Activated naive CD8-positive, alpha-beta T cell treated with anti-CD3 and anti-CD28 coated beads, Interleukin-2, amount 10 ng/mL, durations not matched to agents 7 days and 5 days (primary cell): ENCODE data around the gene XPO5. TPM values are rescaled to one million over a fixed set of nuclear protein-coding genes. Genes with fewer than 3 reads are reported as not detected.

Experiments
- ATAC-seq: fragments of 150-1000 bp; cut with Tn5 transposase; one replicate; pipeline ENCODE4 v1.10.0; 2021; ENCODE audit warnings: low read depth, moderate library complexity
- POLR2A ChIA-PET: fragments of 350-600 bp; sonication (Branson Sonifier 250); formaldehyde crosslinking; loops from one replicate; lab custom pipeline; 2021; ENCODE audit warnings: antibody characterized with exemption; lab: Charles Lee
- DNase-seq: peaks from one replicate; pipeline ENCODE4 v3.0.0; 2021
- H3K27ac Mint-ChIP-seq: one replicate; pipeline ENCODE4 v1.8.0; 2022; ENCODE audit warnings: mild to moderate bottlenecking, mixed read lengths
- H3K27me3 Mint-ChIP-seq: one replicate; pipeline ENCODE4 v1.8.0; 2022; ENCODE audit warnings: mild to moderate bottlenecking, moderate library complexity, mixed read lengths
- H3K36me3 Mint-ChIP-seq: one replicate; pipeline ENCODE4 v1.8.0; 2021; ENCODE audit warnings: mild to moderate bottlenecking, mixed read lengths
- H3K4me1 Mint-ChIP-seq: one replicate; pipeline ENCODE4 v1.8.0; 2021; ENCODE audit warnings: mixed read lengths
- H3K4me3 Mint-ChIP-seq: one replicate; pipeline ENCODE4 v1.8.0; 2022; ENCODE audit warnings: mild to moderate bottlenecking, moderate library complexity, mixed read lengths
- H3K9me3 Mint-ChIP-seq: one replicate; pipeline ENCODE4 v1.8.0; 2021; ENCODE audit warnings: mixed read lengths
- total RNA-seq, 2 experiments: library from RNA; stranded (reverse); gene quantifications; one replicate each; pipeline ENCODE4 v1.2.3, GENCODE V29; 2021

XPO5 gene
- total RNA-seq, 2 experiments from 2014 or later = 46.1 to 47.0 TPM

- no peak for ATAC-seq
- POLR2A ChIA-PET = interaction anchor here (1.7 kb wide), 1 partner anchor 12 kb away, joined by 4 read pairs; the partner anchor contains the start of gene LRRC73
Observed at GRCh38 chr6:43497689-43498088, 78.1 kb downstream of the XPO5 start.

GRCh38 chr6:43497129-43497396, 78.8 kb downstream of the XPO5 start:
- Mint-ChIP-seq H3K36me3 (peaks cover 4% of the 10 kb centered on the region), H3K4me3 (no peak overlapping the region), H3K27me3 (no peaks in the 10 kb centered on the region), H3K9me3 (no peaks in the 10 kb centered on the region), H3K27ac (no peak overlapping the region), H3K4me1 (peaks cover 7% of the 10 kb centered on the region)
- ATAC-seq (no peak), DNase-seq (no peak)
- POLR2A ChIA-PET = no interaction called here

More at GRCh38 chr6:43497689-43498088, 78.1 kb downstream of the XPO5 start:
- Mint-ChIP-seq H3K27me3 (no peaks in the 10 kb centered on the region), H3K4me1 (peaks cover 7% of the 10 kb centered on the region), H3K9me3 (no peaks in the 10 kb centered on the region), H3K27ac (no peak overlapping the region), H3K36me3 (peaks cover 4% of the 10 kb centered on the region), H3K4me3 (no peak overlapping the region)
- no peak for DNase-seq

GRCh38 chr6:43496370-43497128, 79.3 kb downstream of the XPO5 start:
- H3K36me3 Mint-ChIP-seq = peaks cover 4% of the 10 kb centered on the region
- H3K4me3 Mint-ChIP-seq = no peak overlapping the region
- ATAC-seq = no peak
- H3K9me3 Mint-ChIP-seq = no peaks in the 10 kb centered on the region
- H3K27me3 Mint-ChIP-seq = no peaks in the 10 kb centered on the region
- peaks cover 7% of the 10 kb centered on the region for H3K4me1 Mint-ChIP-seq
- no peak for DNase-seq
- POLR2A ChIA-PET = interaction anchor here (1.3 kb wide), 1 partner anchor 19 kb away, joined by 3 read pairs; the partner anchor contains the start of gene TJAP1
- H3K27ac Mint-ChIP-seq = no peak overlapping the region

GRCh38 chr6:43495409-43495941, 80.4 kb downstream of the XPO5 start:
- H3K27me3 Mint-ChIP-seq = no peaks in the 10 kb centered on the region
- peak overlapping the region; percentile 60 for H3K27ac Mint-ChIP-seq
- DNase-seq (no peak), ATAC-seq (peak; percentile 66)
- peaks cover 7% of the 10 kb centered on the region for H3K4me1 Mint-ChIP-seq
- POLR2A ChIA-PET = interaction anchor here (1.3 to 1.5 kb wide), 2 partner anchors 18 to 59 kb away, joined by 3 to 6 read pairs; partner anchors contain the start of gene TJAP1
- H3K36me3 Mint-ChIP-seq = peaks cover 1% of the 10 kb centered on the region
- no peaks in the 10 kb centered on the region for H3K9me3 Mint-ChIP-seq
- no peak overlapping the region for H3K4me3 Mint-ChIP-seq

- Mint-ChIP-seq H3K4me1 (peaks cover 9% of the 10 kb centered on the region), H3K9me3 (no peaks in the 10 kb centered on the region), H3K27ac (no peak overlapping the region), H3K4me3 (no peak overlapping the region), H3K27me3 (no peaks in the 10 kb centered on the region), H3K36me3 (peaks cover 4% of the 10 kb centered on the region)
- ATAC-seq = no peak
- POLR2A ChIA-PET = interaction anchor here (1.5 kb wide), 1 partner anchor 58 kb away, joined by 6 read pairs; no protein-coding TSS in a partner anchor
- DNase-seq = no peak
Observed at GRCh38 chr6:43494766-43495165, 81.1 kb downstream of the XPO5 start.

- Mint-ChIP-seq H3K27ac (no peak overlapping the region), H3K27me3 (no peaks in the 10 kb centered on the region), H3K9me3 (no peaks in the 10 kb centered on the region), H3K36me3 (peaks cover 4% of the 10 kb centered on the region), H3K4me1 (peaks cover 9% of the 10 kb centered on the region), H3K4me3 (no peak overlapping the region)
- no peak for DNase-seq
- ATAC-seq = no peak
- POLR2A ChIA-PET = interaction anchor here (1.5 kb wide), 1 partner anchor 58 kb away, joined by 6 read pairs; no protein-coding TSS in a partner anchor
Observed at GRCh38 chr6:43494321-43494720, 81.5 kb downstream of the XPO5 start.

- no peak overlapping the region for H3K4me3 Mint-ChIP-seq
- ATAC-seq = no peak
- no peak overlapping the region for H3K27ac Mint-ChIP-seq
- POLR2A ChIA-PET = no interaction called here
- H3K36me3 Mint-ChIP-seq = peaks cover 4% of the 10 kb centered on the region
- H3K27me3 Mint-ChIP-seq = no peaks in the 10 kb centered on the region
- no peak for DNase-seq
- H3K4me1 Mint-ChIP-seq = peaks cover 9% of the 10 kb centered on the region
- H3K9me3 Mint-ChIP-seq = no peaks in the 10 kb centered on the region
Observed at GRCh38 chr6:43493833-43494232, 82.0 kb downstream of the XPO5 start.

GRCh38 chr6:43493230-43493629, 82.6 kb downstream of the XPO5 start:
- no peak for DNase-seq
- Mint-ChIP-seq H3K4me1 (peaks cover 9% of the 10 kb centered on the region), H3K36me3 (peaks cover 4% of the 10 kb centered on the region), H3K27ac (no peak overlapping the region), H3K27me3 (no peaks in the 10 kb centered on the region), H3K4me3 (no peak overlapping the region), H3K9me3 (no peaks in the 10 kb centered on the region)
- ATAC-seq = no peak
- POLR2A ChIA-PET = interaction anchor here (0.6 kb wide), 1 partner anchor 15 kb away, joined by 3 read pairs; no protein-coding TSS in a partner anchor

- no peak overlapping the region for H3K4me3 Mint-ChIP-seq
- POLR2A ChIA-PET = interaction anchor here (0.6 kb wide), 1 partner anchor 15 kb away, joined by 3 read pairs; no protein-coding TSS in a partner anchor
- H3K27me3 Mint-ChIP-seq = no peaks in the 10 kb centered on the region
- no peaks in the 10 kb centered on the region for H3K9me3 Mint-ChIP-seq
- peaks cover 9% of the 10 kb centered on the region for H3K4me1 Mint-ChIP-seq
- no peak overlapping the region for H3K27ac Mint-ChIP-seq
- ATAC-seq (no peak), DNase-seq (no peak)
- peaks cover 4% of the 10 kb centered on the region for H3K36me3 Mint-ChIP-seq
Observed at GRCh38 chr6:43492673-43493072, 83.2 kb downstream of the XPO5 start.

- Mint-ChIP-seq H3K27me3 (no peaks in the 10 kb centered on the region), H3K4me3 (no peak overlapping the region), H3K4me1 (peaks cover 9% of the 10 kb centered on the region), H3K27ac (peak overlapping the region; percentile 56), H3K9me3 (no peaks in the 10 kb centered on the region), H3K36me3 (peaks cover 4% of the 10 kb centered on the region)
- ATAC-seq (no peak), DNase-seq (no peak)
- POLR2A ChIA-PET = interaction anchor here (1.2 kb wide), 1 partner anchor 14 kb away, joined by 4 read pairs; the partner anchor contains the start of gene TJAP1
Observed at GRCh38 chr6:43491750-43492661, 83.8 kb downstream of the XPO5 start.

GRCh38 chr6:43490523-43490939, 85.3 kb downstream of the XPO5 start:
- H3K27me3 Mint-ChIP-seq = no peaks in the 10 kb centered on the region
- ATAC-seq (no peak), DNase-seq (no peak)
- H3K4me1 Mint-ChIP-seq = peaks cover 9% of the 10 kb centered on the region
- POLR2A ChIA-PET = interaction anchor here (1.2 to 1.5 kb wide), 2 partner anchors 13 kb away, joined by 3 to 4 read pairs; partner anchors contain the start of gene TJAP1
- no peak overlapping the region for H3K4me3 Mint-ChIP-seq
- no peak overlapping the region for H3K27ac Mint-ChIP-seq
- peaks cover 4% of the 10 kb centered on the region for H3K36me3 Mint-ChIP-seq
- no peaks in the 10 kb centered on the region for H3K9me3 Mint-ChIP-seq

- H3K36me3 Mint-ChIP-seq = peaks cover 4% of the 10 kb centered on the region
- no peaks in the 10 kb centered on the region for H3K9me3 Mint-ChIP-seq
- ATAC-seq = no peak
- no peak overlapping the region for H3K4me3 Mint-ChIP-seq
- H3K27me3 Mint-ChIP-seq = no peaks in the 10 kb centered on the region
- no peak overlapping the region for H3K27ac Mint-ChIP-seq
- POLR2A ChIA-PET = interaction anchor here (0.6 to 1.5 kb wide), 2 partner anchors 12 to 21 kb away, joined by 3 read pairs; partner anchors contain the start of genes LRRC73 and TJAP1
- peaks cover 3% of the 10 kb centered on the region for H3K4me1 Mint-ChIP-seq
- no peak for DNase-seq
Observed at GRCh38 chr6:43489277-43490072, 86.4 kb downstream of the XPO5 start.
